Erythroblast (primary cell): ENCODE data around the gene SFMBT2.

ENCODE experiments used
- GATA1 ChIP-seq: IDR thresholded peaks from 2 replicates; pipeline ENCODE4 v1.6.1; 2011; ENCODE audit warnings: low read depth, mild to moderate bottlenecking, control low read depth, low read length, moderate library complexity
- POLR2A ChIP-seq: IDR thresholded peaks from 2 replicates; pipeline ENCODE4 v1.6.1; 2011; ENCODE audit warnings: mild to moderate bottlenecking, low read length

GRCh38 chr10:7291487-7292270 lies 119.2 kb downstream of the SFMBT2 start:
- TF ChIP-seq POLR2A, result no peak
- TF ChIP-seq GATA1, result no peak
